Effector CD8-positive, alpha-beta T cell (primary cell): ENCODE data around the gene SPEN.
A peak's percentile ranks its signal among the peaks of the same experiment; 100 is the strongest.
"Not testable (repeated sequence)": the region's sequence is repeated elsewhere in the genome, so short reads cannot be mapped to it uniquely, and the experiment has no call there.

Source experiments
- DNase-seq: peaks from one replicate; lab custom pipeline; 2025; lab: John Stamatoyannopoulos, UW

The SPEN gene

GRCh38 chr1:15962671-15963362 is 115.3 kb downstream of the SPEN start:
- DNase-seq: no peak

DNA sequence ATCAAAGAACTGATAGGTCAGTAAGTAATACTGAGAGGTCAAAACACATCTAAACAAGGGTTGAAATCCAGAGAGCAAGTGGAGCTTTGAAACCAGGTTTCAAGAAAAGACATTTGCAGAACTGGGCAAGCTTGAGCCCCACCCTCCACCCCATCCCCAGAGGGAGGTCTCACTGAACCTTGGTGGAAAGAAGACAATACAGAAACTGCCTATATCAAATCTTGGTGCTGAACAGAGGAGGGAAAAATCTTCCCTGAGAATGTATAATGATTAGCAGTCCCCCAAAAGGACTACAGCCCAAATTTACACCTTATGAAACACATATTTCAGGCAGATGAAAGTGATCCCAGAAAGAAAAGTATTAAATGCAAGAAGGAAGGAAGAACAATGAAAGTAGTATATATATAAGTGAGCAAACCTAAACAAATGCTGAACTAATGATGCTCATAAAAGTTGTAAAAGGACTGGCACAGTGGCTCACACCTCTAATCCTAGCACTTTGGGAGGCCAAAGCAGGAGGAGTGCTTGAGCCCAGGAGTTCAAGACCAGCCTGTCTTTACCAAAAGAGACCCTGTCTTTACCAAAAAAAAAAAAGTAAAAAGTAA is 116.0 kb downstream of the SPEN start:
- no peak for DNase-seq

GRCh38 chr1:15963968-15964648 is 116.6 kb downstream of the SPEN start:
- no peak for DNase-seq

GRCh38 chr1:15965228-15965767 is 117.8 kb downstream of the SPEN start:
- no peak for DNase-seq

DNA sequence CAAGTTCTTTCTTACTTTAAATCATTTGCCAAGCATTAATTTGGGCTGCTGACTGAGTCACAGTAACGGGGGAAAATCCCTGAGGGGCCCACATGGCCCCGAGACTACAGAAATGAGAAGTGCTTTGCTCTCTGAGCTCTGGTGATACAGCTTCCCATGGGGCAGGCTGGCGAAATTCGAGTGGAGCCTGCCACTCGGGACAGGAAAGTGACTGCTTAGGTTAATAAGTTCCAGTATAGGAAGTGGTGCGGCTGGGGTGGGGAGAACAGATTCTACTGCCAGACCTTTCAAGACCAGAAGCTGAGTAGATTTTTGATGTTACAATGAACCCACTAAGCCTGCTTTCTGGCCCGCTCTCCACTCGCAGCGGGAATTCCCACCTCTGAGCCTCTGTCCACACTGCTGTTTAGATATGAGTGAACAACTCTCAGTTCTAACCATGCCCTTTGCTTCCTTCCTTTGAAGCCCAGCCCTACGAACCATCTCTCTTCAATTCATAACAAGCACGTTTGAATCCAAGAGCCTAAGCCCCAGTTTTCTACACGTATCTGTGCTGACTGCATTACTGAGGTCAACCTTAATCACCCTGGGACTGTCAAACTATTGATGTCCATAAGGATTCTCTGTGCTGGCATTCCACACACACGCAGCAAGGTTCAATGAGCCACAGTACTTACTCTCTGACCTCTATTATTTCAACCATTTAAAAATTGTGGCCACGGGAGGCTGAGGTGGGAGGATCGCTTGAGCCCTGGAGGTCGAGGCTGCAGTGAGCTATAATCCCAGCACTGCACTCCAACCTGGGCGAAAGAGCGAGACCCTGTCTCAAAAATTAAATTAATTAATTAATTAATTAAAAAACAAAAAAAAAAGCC is 118.8 kb downstream of the SPEN start:
- no peak for DNase-seq

DNA sequence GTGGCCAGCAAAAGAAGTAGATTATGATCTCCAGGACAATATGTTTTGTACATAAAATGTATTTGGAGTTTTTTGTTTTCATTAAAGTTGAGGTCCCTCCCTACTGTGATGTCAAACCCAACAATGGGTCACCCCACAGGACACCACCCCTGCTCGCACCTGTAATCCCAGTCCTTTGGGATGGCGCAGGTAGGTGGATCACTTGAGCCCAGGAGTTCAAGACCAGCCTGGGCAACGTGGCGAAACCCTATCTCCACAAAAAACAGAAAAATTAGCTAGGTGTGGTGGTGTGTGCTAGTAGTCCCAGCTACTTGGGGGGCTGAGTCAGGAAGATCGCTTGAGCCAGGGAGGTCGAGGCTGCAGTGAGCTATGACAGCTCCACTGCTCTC is 119.4 kb downstream of the SPEN start:
- no peak for DNase-seq

- no peak for DNase-seq
Measured at GRCh38 chr1:15968172-15968571, 120.7 kb downstream of the SPEN start.

DNA sequence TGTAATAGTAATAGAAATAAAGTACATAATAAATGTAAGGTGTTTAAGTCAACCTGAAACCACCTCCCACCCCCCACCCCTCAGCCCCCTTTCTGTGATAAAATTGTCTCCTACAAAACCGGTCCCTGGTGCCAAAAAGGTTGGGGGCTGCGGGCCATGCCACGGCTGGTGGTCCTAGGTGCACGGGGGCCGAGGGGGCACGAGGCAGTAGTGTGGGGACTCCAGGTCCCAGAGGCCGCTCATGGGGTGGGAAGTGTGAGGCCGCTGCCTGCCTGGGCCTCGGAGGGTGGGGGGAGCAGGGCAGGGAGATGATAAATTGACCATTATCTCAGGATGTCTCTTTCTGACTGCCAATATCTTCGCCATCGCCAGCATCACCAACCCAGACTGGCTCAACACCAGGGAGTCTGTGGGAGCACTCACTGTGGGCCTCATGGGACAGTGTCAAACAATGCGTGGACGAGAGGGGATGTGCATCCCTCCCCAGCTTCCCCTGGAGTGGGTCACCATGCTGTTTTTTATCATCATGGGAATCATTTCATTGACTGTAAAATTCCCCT is 121.9 kb downstream of the SPEN start:
- DNase-seq: no peak

GRCh38 chr1:15970911-15971310 is 123.4 kb downstream of the SPEN start:
- DNase-seq: no peak

DNA sequence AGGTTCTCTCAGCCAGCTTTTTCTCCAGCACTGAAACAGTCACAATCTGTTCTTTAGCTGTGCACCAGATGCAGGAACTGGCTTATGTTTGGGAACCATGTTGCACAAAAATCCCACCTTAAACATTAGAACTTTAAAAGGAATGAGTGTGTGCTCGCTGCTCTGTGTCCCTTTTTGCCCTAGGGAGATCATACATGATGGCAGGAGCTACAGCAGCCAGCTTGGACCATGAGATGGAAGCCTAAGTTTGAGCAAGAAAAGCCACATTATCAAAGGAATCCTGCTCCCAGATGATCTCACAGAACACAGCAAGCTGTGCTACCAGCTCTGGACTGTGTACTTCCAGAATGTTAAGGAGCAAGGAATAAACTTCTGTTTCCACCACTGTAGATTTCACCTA is 124.9 kb downstream of the SPEN start:
- DNase-seq: no peak

- DNase-seq: no peak
Measured at GRCh38 chr1:15973772-15974171, 126.3 kb downstream of the SPEN start.

GRCh38 chr1:15974855-15975254 is 127.3 kb downstream of the SPEN start:
- no peak for DNase-seq

GRCh38 chr1:15975358-15975804 is 127.9 kb downstream of the SPEN start:
- DNase-seq: peak; percentile 60

DNA sequence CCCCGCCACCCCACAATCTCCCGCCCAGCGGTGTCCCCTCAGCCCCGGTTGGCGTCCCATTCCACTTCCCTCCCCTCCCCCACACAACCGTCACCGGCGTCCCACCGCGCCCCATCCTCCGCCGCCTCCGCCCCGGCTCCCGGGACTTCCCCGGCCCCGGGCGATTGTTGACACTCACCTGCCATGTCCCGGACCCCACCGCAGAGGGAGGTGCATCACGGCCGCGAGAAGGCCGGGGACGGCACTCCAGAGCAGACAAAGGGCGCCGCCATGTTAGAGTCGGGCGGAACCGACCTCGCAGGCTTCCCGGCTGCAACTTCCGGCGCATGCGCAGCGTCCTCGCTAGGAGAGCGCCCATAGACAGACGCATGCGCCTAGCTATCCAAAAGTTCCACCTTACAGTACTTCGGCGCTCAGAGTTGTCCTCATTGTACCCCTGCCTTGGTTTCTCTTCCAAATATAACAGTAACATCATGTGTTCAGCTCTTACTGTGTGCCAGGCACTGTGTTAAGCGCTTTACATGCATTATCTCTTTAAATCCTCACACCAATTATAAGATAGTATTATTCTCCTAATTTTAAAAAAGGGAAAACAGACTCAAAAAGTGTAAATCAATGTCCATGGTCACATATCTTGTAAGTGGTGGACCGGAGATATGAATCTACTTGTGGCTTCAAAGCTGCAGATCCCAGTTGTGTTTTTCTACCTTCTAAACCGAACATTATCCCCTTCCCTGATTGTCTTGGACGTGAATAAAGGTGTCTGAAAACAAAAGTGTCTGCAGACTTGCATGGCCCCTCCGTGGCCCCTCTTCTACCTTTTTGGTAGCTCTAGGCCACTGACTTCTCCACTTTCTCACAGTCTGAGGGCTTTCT is 128.5 kb downstream of the SPEN start, which contains the start of gene ZBTB17:
Gene ZBTB17 (minus strand): TSS at position 297 of the 876 bp plus-strand sequence. CDS start 27,606 bp downstream, outside the sequence.
- peak; percentile 90 for DNase-seq

DNA sequence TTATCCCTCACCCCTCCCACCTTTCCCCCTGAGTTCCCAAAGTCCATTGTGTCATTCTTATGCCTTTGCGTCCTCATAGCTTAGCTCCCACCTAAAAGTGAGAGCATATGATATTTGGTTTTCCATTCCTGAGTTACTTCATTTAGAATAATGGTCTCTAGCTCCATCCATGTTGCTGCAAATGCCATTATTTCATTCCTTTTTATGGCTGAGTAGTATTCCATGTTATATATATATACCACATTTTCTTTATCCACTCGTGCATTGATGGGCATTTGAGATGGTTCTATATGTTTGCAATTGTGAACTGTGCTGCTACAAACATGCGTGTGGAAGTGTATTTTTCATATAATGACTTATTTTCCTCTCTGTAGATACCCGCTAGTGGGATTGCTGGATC is 130.4 kb downstream of the SPEN start:
- not testable (repeated sequence) for DNase-seq

DNA sequence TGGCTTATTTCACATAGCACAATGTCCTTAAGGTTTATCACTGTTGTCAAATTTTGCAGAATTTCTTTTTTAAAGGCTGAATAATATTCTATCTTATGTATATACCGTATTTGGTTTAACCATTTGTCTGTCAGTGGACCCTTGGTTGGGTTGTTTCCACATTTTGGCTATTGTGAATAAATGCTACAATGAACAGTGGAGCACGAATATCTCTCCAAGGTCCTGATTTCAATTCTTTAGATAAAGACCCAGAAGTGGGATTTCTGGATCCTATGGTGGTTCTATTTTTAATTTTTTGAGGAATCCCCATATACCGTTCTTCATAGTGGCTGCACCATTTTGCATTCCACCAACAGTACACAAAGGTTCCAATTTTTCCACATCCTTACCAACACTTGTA is 134.2 kb downstream of the SPEN start:
- no peak for DNase-seq

GRCh38 chr1:15983275-15983674 is 135.8 kb downstream of the SPEN start:
- no peak for DNase-seq

- no peak for DNase-seq
Measured at GRCh38 chr1:15985611-15986297, 138.2 kb downstream of the SPEN start.

GRCh38 chr1:15988856-15989736 is 141.6 kb downstream of the SPEN start:
- DNase-seq: no peak
